GM19351 (cell line): ENCODE results near the gene GPR78.
"Not testable (repeated sequence)": the region's sequence is repeated elsewhere in the genome, so short reads cannot be mapped to it uniquely, and the experiment has no call there.

ENCODE experiments used
- ATAC-seq: cut with Tn5 transposase; IDR thresholded peaks from one replicate; pipeline ENCODE4 v1.9.1; 2021; ENCODE audit warnings: mild to moderate bottlenecking, moderate library complexity; ENCODE audit not compliant: unreplicated experiment

GPR78 gene

DNA sequence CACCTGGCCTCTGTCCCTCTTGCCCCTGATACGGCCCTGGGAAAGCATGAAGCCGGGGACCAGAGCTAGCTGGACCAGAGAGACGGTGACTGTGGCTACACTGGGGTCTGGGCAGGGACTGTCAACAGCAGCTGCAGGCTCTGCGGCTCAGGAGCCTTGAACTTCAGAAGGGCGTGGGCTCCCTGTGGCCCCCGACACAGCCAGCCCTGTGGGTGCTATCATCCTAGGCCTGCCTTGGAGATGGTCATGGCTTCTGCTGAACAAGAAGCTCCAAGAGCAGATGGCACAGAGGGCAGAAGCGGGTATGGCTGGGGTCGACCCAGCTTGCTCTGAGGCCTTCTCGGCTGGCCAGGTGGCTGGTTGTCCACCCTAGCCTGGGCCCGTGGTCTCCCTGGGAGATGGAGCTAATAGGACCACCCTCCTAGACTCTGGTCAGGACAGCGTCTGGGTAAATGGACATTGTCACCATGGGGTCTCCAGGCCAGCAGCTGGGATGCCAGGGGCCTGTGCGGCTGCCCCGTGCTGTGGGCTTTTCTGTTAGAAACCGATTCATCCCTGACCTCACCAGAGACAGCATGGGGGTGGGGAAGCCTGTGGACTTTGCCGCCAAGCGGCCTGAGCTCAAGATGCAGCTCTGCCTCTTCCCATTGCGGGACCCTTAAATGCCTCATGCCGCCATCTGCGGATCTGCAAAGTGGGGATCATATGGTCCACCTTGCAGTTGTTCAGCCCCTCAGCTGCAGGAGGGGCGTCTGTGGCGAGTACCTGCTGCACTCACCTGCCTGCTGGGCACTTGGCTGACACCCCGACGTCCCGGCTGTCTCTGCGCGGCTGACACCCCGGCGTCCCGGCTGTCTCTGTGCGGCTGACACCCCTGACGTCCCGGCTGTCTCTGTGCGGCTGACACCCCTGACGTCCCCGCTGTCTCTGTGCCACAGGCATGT, 33.5 kb downstream of the GPR78 start:
- ATAC-seq = no peak

DNA sequence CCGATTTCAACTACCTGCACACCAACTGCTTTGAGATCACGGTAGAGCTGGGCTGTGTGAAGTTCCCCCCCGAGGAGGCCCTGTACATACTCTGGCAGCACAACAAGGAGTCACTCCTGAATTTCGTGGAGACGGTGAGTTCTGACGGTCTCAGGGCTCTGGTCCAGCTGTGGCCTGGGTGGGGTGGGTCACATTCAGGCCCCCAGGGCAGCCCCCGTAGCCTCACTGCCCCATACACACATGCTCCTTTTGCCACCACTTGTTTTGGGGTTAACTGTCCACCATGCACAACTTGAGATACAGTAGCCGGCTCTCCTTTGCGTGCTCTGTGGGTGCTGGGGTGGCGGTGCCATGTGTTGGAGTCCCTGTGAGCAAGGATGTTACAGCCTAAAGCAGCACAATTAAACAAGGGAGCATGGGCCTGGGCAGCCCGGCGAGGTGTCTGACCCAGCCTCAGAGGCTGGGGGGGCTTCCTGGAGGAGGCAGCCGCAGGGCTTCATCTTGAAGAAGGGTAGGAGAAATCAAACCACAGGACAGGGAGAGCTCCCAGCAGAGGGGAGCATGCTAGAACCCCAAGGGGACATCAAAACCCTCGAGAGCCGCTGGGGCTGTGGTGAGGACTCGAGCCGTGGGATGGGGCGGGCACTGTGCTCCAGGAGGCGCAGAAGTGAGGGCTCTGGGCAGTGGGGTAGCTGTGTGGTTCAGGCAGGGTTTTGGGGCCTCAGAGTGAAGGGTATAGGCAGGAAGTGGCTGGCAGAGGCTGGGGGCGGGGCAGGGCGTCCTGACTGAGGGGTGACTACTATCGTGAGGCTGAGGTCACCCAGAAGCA, 34.4 kb downstream of the GPR78 start:
- no peak for ATAC-seq

DNA sequence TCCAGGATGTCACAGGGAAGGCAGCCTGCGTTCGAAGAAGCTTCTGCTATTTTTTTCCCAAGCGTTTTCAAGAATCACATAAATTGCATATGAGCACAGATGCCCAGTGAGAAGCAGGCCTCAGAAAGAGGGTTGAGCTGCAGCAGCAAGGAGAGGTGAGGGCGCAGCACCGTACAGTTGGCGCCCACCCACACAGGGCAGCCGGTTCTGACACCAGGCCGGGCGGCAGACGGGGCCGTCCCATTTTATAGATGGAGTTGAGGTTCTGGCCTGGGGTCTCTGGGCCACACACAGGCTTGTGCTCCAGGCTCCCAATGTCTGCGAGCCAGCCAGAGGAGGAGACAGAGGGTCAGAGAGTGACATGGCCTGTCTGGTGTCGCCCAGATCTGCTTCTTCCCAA, 35.2 kb downstream of the GPR78 start:
- no peak for ATAC-seq

DNA sequence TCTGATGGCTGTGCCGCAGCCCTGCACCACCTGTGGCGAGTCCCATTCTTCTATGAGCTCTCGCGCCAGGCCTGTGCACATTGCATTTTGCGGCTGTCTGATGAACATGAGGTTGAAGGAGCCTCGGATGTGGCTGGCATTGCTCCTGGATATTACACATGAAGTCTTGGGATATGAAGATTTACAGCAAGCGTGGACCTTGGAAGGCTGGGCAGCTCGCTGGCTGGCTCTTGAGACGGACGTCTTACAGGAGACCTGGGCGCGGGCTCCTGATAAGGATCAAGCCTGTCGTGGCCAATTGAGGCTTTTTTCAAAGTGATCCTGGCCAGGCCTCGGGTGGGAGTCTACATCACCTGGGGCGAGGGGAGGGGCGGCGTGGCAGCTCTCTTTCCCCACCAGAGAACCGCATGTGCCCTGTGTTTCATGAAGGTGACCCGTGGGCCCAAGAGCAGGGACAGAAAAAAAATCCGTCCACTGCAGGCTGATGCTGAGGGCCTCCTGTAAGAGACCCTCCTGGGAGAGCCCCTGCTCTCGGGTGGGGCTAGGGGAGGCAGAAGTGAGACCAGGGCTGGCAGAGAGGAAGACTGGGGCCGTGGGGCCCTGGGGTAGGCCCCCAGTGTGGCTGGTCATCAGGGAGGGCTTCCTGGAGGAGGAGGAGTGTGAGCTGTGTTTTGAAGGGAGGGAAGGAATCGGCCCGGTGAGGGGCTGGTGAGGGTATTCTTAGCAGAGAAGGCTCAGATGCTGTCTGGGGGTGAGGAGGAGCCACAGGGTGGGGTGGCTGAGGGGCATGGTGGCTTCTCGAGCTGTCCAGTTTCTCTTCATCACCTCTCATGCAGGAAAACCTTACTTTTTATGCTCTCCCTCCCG, 36.0 kb downstream of the GPR78 start:
- ATAC-seq = no peak

DNA sequence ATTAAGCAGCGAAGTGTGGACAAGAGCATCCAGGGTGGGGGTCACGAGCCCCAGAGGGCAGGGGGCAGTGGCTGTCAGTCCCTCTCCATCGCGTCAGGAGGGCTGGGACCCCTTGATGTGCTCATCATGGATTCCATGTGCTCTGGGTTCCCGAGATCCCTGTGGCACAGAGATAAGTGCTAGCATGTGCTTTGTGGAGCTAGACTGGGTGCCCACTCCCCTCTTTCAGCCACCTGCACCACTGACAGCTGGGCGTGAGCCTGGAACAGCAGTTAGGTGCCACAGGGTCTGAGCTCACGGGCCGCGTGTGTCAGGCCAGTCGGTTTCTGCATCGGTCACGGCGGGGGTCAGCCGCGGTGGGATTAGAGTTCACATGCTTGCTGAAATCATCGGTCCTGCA, 36.6 kb downstream of the GPR78 start:
- no peak for ATAC-seq

DNA sequence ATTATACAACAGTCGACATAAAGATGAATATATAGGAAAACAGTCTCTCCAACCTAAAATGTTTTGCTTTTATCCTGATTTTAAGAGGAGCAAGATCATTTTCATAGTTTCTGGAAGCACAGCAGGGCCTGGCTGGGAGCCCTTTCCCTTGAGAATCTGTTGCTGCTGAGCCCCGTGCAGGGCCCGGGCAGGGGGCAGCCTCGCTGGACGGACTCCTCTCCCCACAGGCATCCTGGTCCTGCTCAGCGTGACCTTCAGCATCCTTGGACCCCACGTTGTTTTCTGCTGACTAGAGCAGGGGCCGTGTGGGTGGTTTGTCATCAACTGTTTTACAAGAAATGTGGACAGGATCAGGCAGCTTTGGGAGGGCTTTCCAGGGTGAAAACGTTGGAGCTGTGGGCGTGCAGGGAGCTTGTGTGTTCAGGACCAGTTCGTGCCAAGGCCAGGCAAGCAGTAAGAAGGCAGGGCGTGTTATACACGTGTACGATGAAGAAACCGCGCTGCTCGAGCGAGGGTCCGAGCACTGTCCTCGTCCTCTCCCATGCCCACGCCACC, 37.4 kb downstream of the GPR78 start:
- ATAC-seq = no peak

DNA sequence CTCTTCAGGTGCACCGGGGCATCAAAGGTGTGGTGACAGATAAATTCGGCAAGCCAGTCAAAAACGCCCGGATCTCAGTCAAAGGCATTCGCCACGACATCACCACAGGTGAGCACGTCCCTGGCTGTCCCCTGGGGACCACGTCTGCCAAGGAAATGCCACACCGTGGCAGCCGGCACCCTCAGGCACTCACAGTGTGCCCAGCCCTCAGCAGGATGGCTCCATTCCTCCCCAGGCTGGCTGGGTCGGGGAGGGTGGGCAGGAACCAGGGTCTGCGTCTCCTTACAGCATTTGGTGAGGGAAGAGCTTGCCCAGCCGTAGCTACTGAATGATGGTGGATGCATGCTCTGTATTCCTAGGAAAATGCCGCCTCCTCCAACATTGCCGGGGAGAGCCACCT, 38.2 kb downstream of the GPR78 start:
- no peak for ATAC-seq

DNA sequence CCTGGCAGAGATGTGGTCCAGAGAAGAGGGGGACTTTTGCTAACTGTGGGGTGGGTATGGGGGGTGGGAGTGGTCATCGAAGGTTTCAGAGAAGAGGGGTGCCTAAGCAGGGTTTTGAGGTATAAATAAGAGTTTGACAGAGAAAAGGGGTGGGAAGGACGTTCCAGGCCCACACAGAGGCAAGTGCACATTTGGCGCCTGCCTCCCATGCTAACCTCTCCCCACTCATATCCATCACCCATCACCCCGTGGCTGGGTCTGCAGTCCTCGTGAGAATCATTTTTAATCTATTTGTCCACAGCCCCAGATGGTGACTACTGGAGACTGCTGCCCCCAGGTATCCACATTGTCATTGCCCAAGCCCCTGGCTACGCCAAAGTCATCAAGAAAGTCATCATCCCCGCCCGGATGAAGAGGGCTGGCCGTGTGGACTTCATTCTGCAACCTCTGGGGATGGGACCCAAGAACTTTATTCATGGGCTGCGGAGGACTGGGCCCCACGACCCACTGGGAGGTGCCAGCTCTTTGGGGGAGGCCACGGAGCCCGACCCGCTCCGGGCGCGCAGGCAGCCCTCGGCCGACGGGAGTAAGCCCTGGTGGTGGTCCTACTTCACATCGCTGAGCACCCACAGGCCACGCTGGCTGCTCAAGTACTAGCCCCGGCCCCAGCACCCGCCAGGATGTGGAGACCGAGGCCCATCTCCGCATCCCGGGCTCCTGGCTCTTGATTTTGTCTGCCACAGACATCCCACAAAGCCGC, 38.9 kb downstream of the GPR78 start:
- no peak for ATAC-seq

DNA sequence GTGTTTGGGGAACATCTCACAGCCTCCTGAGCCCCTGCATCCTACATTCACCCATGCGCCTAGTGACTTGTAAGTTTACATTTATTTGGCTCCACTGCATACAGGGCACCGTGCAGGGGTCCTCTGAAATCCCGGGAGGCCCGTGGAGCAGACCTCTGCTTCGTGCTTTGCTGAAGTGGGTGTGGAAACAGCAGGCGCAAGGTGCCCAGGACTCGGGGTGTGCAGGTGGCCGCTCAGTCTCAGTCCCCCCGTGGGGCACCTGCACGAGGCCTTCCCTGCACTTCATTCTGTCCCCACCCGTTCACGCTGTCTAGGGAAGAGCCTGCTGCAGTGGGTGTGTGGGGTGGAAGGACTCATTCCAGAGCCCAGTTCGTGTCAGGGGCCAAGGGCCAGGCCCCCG, 40.9 kb downstream of the GPR78 start:
- ATAC-seq = not testable (repeated sequence)

DNA sequence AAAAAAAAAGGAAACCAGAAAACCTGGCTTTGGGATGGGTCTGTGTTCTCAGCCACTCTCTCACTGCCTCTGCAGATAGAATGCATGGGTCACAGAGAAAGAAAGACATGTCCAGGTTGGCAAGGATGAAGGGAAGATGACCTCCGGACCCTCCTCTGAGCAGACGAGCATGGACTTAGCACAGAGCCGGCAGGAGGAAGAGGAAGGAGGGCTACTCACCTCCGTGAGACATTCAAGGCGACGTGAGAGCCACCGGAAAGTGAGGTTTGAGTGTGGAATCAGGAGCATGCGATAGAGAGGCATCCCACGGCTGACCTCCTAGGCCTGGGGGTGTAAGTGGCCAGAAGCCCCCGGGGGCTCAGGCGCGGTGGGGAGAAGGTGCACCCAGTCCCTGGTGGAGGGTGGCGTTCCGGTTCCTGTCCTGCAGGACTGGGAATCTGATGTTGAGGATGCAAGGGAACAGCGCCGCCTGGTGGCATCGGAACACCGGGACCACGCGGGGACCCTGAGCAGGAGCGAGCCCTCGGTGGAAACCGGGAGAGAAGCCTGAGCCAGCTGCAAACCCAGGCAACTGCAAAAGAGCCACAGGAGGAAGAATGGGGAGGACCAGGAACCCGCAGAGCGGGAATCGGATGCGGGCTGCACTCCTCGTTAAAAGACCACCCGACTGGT, 44.5 kb downstream of the GPR78 start:
- not testable (repeated sequence) for ATAC-seq

DNA sequence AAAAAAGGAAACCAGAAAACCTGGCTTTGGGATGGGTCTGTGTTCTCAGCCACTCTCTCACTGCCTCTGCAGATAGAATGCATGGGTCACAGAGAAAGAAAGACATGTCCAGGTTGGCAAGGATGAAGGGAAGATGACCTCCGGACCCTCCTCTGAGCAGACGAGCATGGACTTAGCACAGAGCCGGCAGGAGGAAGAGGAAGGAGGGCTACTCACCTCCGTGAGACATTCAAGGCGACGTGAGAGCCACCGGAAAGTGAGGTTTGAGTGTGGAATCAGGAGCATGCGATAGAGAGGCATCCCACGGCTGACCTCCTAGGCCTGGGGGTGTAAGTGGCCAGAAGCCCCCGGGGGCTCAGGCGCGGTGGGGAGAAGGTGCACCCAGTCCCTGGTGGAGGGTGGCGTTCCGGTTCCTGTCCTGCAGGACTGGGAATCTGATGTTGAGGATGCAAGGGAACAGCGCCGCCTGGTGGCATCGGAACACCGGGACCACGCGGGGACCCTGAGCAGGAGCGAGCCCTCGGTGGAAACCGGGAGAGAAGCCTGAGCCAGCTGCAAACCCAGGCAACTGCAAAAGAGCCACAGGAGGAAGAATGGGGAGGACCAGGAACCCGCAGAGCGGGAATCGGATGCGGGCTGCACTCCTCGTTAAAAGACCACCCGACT, 50.2 kb downstream of the GPR78 start:
- not testable (repeated sequence) for ATAC-seq

DNA sequence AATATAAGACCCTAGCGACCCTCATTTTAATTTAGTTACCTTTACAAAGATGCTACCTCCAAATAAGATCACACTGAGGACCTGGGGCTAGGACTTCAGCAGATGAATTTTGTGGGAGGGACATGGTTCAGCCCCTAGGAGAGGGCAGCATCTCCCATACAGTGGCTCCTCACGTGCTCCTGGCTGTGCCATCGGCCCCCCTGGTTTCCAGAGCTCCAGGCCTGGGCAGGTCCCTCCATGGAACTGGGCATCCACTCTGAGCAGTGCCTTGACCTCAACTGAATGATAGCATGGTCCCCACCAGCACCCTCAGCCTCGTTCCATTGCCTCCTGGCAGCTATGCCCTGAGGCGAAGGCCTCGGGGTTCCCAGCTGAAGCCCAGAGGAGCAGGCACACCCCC, 51.7 kb downstream of the GPR78 start:
- ATAC-seq = not testable (repeated sequence)

DNA sequence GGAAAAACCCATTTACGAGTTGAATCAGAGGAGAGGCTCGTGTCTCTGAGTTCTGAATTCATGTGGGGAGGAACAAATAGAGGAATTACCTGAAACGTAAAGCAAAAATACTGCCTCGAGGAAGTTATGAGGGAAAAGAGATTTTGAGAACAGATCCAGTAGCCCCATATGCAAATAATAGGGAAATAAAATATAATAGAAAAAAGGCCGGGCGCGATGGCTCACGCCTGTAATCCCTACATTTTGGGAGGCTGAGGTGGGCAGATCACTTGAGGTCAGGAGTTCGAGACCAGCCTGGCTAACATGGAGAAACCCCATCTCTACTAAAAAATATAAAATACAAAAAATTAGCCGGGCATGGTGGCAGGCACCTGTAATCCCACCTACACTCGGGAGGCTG, 54.6 kb downstream of the GPR78 start:
- ATAC-seq = not testable (repeated sequence)

DNA sequence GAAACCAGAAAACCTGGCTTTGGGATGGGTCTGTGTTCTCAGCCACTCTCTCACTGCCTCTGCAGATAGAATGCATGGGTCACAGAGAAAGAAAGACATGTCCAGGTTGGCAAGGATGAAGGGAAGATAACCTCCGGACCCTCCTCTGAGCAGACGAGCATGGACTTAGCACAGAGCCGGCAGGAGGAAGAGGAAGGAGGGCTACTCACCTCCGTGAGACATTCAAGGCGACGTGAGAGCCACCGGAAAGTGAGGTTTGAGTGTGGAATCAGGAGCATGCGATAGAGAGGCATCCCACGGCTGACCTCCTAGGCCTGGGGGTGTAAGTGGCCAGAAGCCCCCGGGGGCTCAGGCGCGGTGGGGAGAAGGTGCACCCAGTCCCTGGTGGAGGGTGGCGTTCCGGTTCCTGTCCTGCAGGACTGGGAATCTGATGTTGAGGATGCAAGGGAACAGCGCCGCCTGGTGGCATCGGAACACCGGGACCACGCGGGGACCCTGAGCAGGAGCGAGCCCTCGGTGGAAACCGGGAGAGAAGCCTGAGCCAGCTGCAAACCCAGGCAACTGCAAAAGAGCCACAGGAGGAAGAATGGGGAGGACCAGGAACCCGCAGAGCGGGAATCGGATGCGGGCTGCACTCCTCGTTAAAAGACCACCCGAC, 55.8 kb downstream of the GPR78 start:
- not testable (repeated sequence) for ATAC-seq
